Measurements from ENCODE around the gene UBL5.
"Not testable (repeated sequence)": the region's sequence is repeated elsewhere in the genome, so short reads cannot be mapped to it uniquely, and the experiment has no call there.

Gene UBL5

DNA sequence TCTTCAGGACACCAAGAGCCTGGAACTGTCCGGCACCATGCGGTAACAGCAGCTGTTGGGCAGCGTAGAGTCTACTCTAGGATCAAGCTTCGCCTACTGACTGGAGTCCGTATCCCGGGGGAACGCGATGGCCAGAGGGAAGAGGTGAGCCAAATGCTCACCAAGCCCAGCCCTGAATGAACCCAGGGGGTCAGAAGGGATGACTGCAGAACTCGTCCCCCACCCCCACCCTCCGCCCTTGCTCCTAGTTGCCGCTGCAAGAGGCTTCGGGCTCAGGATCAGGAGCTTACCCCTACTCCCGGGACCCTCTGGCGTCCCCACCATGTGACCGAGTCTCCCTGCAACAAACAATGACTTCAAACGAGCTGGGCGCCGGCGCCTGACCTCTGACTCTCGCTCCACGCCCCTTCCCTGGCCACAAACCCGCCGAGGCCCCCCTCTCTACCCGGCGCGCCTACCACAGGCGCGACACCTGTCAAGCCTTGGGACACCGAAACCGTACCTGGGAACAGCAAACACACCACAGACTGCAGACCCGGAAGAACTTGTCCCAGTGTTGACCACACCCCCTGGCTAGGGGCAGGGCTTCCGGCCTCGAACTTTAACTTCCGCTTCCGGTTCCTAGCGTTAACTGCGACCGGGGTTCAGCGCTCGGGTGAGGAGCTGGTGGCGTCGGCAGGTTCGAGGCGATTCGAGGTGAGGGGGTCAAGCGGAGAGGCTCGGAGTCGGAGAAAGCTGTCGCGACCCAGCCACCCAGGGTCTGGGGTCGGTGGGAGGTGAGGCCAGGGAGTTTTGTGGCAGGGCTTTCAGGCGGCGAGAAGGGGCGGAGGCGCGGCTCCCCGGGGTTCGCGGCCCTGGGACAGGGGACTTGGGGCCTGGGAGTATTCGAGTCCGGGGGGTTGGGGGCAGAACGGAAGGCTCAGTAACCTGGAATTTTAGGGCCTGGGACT lies at the start of gene UBL5:
UBL5 (plus strand) TSS at position 630 of the 950 bp plus-strand sequence. CDS start 420 bp downstream, outside the sequence.
- peak; percentile 91 for DNase-seq (ENCODE audit: low spot score)

DNA sequence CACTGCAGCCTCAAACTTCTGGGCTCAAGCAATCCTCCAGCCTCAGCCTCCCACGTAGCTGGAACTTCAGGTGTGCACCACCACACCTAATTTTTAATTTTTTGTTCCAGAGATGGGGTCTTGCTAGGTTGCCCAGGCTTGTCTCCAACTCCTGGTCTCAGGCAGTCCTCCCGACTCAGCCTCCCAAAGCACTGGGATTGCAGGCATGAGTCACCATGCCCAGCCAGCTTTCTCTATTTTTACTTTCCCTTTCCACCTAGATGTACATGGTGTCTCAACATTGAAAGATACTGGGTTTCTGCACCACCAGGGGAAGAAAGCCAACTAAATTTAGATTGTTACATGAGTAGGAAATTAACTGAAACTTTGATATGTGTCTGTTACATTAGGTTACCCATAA lies 45.4 kb upstream of the UBL5 start:
- DNase-seq (ENCODE audit: low spot score), result no peak

DNA sequence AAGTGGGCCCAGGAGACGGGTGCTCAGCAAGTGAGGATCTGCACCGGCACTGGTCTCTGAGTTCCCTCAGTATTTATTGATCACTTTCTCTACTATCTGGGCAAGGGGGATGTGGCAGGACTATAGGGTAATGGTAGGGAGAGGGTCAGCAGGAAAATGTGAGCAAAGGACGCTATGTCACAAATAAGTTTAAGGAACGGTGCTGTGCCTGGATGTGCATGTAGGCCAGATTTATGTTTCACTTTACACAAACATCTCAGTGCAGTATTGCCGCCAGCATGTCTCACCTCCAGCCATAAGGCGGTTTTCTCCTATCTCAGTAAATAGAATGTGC lies 43.6 kb upstream of the UBL5 start:
- DNase-seq (ENCODE audit: low spot score), result not testable (repeated sequence)

DNA sequence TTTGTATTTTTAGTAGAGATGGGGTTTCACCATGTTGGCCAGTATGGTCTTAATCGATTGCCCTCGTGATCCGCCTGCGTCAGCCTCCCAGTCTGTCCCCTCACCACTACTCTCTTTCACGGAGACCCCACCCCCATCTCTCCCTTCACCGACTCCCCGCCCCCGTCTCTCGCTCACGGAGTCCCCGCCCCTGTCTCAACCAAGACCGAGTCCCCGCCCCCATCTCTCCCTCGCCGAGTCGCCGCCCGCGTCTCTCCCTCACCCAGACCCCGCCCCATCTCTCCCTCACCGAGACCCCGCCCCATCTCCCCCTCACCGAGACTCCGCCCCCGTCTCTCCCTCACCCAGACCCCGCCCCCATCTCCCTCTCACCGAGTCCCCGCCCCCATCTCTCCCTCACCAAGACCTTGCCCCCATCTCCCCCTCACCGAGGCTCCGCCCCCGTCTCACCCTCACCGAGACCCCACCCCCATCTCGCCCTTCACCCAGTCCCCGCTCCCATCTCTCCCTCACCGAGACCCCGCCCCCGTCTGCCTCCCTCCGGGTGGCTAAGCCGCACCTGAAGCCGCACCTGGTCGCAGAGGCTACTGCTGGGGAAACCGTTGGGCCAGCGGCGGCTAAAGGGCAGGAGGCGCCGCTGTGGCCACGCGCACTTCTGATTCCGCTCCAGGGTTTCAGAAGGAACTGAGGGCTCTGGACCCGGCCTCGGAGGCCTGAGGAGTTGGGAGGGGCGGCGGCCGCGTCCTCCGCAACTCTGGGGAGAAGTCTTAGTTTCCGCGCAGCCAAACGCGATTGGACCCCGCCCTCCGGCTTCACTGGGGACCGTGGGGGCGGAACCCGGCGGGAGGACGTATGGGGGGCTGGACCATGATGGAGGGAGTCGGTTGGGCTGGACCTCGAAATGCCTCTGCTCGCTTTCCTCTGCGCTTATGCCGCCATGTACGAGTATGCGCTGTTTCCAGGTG lies 42.1 kb upstream of the UBL5 start:
- DNase-seq (ENCODE audit: low spot score), result peak; percentile 82

DNA sequence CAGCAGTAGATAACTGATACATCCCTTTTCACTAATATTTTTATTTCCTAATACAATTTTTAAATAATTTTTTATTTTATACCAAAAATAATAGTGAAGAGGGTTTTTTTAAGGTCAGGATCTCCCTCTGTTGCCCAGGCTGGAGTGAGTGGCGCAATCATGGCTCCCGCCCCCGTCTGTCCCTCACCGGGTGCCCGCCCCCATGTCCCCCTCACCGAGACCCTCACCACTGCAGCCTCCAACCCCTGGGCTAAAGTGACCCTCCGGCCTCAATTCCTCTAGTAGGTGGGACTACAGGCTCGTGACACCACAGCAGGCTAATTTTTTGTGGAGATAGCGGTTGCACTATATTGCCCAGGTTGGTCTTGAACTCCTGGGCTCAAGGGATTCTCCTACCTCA lies 41.4 kb upstream of the UBL5 start:
- DNase-seq (ENCODE audit: low spot score), result no peak

DNA sequence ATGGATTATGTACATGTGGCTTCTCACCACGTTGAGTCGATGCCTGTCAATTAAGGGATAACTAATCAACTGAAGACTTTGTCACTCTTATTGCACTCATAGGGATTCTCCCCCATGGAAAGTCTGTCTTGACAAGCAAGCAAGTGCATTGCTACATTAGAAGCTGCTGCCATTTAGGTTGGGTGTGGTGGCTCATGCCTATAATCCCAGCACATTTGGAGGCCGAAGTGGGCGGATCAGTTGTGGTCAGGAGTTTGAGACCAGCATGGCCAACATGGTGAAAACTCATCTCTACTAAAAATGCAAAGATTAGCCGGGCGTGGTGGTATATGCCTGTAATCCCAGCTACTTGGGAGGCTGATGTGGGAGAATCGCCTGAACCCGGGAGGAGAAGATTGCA lies 40.9 kb upstream of the UBL5 start:
- DNase-seq (ENCODE audit: low spot score), result no peak

DNA sequence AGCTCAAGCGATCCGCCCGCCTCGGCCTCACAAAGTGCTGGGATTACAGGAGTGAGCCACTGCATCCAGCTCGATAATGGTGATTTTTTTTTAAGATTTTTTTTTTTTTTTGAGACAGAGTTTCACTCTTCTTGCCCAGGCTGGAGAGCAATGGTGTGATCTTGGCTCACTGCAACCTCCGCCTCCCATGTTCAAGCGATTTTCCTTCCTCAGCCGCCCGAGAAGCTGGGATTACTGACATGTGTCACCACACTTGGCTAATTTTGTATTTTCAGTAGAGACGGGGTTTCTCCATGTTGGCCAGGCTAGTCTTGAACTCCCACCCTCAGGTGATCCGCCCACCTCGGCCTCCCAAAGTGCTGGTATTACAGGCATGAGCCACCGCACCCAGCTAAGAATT lies 39.1 kb upstream of the UBL5 start:
- DNase-seq (ENCODE audit: low spot score), result not testable (repeated sequence)

DNA sequence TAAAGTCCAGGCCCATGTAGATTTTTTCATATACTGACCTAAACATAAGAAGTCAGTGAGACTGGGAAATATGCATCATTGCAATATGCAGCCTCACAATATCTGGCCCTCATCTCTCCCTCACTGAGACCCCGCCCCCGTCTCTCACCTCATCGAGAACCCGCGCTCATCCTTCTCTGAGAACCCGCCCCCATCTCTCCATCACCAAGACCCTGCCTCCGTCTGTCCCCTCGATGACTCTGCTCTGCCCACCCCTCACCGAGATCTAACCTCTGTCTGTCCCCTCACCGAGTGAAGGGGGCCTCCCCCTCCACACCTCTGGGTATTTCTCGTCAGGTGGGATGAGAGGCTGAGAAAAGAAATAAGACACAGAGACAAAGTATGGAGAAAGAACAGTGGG lies 38.7 kb upstream of the UBL5 start:
- DNase-seq (ENCODE audit: low spot score), result no peak

DNA sequence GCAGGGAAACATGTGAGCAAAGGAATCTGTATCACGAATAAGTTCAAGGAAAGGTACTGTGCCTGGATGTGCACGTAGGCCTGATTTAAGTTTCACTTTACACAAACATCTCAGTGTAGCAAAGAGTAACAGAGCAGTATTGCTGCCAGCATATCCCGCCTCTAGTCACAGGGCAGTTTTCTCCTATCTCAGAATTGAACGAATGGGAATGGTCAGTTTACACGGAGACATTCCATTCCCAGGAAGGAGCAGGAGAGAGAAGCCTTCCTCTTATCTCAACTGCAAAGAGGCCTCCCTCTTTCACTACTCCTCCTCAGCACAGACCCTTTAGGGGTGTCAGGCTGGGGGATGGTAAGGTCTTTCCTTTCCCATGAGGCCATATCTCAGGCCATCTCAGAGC lies 38.1 kb upstream of the UBL5 start:
- not testable (repeated sequence) for DNase-seq (ENCODE audit: low spot score)

DNA sequence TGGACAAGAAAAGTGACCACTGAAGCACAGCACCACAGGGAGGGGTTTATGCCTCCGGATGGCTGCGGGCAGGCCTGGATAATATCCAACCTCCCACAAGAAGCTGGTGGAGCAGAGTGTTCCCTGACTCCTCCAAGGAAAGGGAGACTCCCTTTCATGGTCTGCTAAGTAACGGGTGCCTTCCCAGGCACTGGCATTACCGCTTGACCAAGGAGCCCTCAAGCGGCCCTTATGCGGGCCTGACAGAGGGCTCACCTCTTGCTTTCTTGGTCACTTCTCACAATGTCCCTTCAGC lies 36.7 kb upstream of the UBL5 start:
- DNase-seq (ENCODE audit: low spot score), result not testable (repeated sequence)

DNA sequence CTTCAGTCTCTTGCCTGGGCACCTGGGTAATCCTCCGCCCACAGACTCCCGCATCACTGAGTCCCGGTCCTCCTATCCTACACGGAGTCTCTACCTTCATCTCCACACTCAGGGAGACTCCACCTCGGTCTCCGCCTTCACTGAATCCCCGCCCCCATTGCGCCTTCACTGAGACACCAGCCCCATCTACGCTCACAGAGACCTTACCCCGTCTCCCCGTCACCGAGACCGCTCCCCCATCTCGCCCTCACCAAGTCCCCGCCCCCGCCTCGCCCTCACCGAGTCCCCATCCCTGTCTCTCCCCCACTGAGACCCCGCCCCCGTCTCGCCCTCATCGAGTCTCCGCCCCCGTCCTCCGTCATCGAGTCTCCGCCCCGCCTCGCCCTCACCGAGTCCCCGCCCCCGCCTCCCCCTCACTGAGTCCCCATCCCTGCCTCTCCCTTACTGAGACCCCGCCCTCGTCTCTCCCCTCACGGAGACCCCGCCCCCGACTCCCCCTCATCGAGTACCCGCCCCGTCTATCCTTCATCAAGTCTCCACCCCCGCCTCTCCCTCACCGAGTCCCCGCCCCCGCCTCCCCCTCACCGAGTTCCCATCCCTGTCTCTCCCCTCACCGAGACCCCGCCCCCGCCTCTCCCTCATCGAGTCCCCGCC lies 36.0 kb upstream of the UBL5 start:
- DNase-seq (ENCODE audit: low spot score), result peak; percentile 82

DNA sequence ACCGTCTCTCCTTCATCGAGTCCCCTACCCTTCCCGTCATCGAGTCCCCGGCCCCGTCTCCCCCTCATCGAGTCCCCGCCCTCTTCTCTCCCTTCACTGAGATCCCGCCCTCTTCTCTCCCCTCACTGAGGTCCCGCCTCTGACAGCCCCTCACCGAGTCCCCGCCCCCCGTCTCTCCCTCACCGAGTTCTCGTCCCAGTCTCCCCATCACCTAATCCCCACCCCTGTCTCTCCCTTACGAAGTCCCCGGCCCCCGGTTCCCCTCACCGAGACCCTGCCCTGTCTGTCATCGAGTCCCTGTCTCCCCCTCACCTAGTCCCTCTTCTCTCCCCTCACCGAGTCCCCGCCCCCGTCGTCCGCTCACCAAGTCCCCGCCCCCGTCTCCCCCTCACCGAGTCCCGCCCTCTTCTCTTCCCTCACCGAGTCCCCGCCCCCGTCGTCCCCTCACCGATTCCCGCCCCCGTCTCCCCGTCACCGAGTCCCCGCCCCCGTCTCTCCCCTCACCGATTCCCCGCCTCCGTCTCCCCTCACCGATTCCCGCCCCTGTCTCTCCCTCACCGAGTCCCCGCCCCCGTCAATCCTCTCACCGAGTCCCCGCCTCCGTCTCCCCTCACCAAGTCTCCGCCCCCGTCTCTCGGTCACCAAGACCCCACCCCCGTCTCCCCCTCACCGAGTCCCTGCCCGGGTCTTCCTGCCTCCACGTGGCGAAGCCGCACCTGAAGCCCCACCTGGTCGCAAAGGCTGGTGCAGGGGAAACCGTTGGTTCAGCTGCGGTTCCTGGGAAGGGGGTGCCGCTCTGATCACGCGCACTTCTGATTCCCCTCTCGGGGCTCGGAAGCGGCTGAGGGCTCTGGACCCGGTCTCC lies 35.3 kb upstream of the UBL5 start:
- DNase-seq (ENCODE audit: low spot score), result peak; percentile 78

DNA sequence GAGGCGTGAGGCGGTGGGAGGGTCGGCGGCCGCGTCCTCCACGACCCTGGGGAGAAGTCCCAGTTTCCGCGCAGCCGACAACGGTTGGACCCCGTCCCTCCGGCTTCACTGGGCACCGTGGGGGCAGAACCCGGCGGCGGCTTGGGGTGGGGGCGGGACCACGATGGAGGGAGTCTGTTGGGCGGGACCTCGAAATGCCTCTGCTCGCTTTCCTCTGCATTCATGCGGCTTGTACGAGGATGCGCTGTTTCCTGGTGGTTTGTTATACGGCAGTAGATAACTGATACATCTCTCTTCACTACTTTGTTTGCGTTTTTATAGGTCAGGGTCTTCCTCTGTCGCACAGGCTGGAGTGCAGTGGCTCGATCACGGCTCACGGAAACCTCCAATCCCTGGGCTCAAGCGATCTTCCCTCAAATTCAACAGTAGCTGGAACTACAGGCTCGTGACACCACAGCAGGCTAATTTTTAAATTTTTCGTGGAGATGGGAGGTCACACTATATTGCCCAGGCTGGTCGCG lies 34.6 kb upstream of the UBL5 start:
- no peak for DNase-seq (ENCODE audit: low spot score)

DNA sequence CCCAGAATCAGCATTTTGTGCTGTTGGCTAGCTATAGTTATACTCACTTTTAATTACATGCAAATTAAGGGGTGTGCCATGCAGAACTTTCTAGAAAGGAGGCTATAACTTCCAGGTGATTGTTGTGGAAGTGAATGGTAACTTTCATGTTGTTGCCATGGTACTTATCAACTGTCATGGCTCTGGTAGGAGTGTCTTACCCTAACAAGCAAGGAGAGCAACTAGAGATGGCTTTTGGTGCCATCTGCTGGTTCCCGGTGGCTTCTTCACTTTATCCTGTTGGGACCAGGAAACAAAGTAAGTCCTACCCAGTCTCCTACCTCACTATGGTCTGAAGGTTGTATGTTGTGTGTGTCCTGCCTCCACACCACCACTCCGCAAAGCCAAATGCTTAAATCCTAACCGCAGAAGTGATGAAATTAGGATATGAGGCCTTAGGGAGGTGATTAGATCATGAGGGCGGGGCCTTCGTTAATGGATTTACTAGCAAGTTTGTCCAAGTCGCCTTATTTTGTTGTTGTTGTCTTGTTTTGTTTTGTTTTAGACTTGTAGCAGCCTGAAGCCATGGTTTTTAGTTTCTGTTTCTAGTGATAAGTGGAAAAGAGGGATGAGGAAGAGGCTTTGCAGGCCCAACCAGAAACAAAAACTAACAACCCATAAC lies 31.5 kb upstream of the UBL5 start:
- DNase-seq (ENCODE audit: low spot score), result peak; percentile 92

DNA sequence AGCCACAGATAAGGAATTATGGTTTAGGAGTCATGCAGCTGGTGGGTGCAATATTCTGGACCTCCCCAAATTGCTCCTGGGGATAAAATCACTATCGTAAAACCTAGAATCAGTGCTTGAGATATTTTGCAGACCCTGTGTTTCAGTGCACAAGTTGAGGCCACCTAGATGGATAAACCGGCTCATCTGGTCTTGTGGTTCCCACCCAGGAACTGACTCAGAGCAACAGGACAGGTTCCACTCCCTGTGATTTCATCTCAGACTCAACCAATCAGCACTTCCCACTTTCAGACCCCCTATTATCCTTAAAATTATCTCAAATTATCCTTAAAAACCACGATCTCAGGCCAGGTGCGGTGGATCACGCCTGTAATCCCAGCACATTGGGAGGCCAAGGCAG lies 29.8 kb upstream of the UBL5 start:
- no peak for DNase-seq (ENCODE audit: low spot score)

DNA sequence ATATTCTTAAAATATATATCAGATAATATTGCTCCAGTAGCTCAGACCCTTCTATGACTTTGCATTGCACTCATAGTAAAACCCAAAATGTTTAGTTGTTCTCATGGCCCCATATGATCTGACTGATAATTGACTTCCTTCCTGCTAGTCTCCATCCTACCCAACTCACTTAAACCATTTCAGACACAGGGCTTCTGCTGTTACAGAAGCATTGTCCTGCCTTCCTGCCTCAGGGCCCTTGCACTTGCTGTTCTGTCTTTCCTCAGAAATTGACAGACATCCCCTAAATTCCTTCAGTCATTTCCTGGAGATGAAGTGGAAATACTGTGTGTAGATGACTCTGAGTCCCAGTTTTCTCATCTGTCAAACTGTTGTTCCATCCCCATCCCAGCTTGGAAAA lies 28.6 kb upstream of the UBL5 start:
- DNase-seq (ENCODE audit: low spot score), result no peak

DNA sequence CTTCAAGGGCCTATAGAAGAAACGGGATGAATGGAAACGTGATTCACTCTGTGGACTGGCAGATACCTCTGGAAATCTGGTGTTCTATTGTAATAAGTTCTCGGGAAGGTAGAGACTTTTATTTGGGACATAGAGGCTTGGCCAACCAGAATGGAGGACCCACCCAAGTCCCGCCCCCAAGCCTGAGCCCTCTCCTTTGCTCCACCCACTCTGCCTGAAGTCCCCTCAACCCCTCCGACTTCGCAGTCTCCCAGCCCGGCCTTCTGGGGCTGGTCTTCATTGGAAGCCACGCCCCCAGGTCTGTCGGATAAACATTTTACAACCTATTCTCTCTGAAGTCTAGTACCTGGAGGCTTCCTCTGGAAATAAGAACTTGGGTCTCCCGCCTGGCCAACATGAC lies 25.7 kb upstream of the UBL5 start:
- DNase-seq (ENCODE audit: low spot score), result no peak

DNA sequence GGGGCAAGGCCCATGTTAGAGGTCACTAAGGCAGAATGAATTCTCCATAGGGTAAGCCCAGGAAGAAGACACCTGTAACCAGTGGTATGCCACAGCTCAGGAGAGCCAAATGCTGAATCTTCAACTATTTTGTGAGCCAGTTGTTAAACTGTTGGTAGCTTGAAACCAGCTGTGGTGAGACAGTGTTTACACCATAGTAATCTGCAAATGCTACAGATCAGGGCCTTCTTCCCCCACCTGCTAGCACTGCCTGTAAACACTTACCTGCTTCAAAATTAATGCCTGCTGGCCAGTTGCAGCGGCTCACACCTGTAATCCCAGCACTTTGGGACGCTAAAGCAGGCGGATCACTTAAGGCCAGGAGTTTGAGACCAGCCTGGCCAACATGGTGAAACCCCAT lies 20.9 kb upstream of the UBL5 start:
- no peak for DNase-seq (ENCODE audit: low spot score)

DNA sequence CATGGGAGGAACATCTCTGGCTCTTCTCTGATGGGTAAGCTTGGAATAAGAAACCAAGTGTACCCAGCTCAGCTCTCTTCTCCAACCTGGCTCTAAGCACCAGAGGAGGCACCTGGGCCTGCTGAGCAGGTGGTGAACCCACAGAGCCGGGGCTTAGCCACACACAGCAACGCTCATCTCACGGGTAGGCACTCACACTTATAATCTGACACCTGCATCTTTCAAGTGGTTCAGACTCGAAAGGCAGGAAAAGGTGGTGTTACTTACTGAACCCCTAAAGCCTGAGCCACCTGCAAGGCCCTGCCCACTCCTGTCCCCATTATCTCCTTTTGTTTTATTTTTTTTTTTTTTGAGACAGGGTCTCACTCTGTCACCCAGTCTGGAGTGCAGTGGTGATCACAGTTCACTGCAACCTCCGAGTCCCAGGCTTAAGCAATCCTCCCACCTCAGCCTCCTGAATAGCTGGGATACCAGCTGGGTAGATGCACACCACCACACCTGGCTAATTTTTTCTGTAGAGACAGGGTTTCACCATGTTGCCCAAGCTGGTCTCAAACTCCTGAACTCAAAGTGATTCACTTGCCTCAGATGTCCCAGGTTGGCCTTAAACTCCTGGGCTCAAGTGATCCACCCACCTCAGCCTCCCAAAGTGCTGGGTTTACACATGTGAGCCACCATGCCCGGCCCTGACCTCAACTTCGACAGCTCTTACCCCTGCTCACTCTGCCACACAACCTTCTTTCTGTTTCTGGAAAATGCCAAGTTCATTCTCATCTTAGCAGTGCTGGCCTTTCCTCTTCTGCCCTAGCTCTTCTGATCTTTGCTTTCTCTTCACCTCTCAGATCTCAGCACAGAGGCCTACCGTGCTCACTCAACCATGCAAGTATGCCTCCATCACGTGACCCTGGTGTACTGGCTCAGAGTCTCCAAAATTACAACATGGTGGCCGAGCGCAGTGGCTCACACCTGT lies 18.6 kb upstream of the UBL5 start:
- DNase-seq (ENCODE audit: low spot score), result no peak

DNA sequence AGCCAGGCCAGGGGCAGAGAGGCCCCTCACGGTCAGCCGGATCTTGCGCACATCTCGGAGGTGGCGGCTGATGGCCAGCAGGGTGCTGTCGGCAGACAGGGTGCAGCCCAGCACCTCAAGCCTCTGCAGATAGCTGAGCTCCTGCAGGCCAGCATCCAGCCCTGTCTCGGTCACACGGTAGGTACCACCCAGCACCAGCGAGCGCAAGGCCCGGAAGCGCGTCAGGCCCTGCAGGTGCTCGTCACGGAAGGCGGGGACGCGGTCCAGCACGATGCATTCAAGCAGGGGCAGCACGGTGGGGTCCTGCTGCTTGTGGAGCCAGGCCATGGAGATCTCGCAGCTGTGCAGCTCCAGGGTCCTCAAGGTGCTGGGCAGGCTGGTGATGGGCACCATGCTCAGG lies 16.6 kb upstream of the UBL5 start:
- DNase-seq (ENCODE audit: low spot score), result no peak
